PC-9 (cell line): Measurements from ENCODE around the gene SLMAP. TPM values are rescaled to one million over a fixed set of nuclear protein-coding genes. Genes with fewer than 3 reads are reported as not detected.

Experiments used
- BruUV-seq: library from RNA; stranded (reverse); fragments of 400-500 nt; replicated peaks from 2 replicates; lab custom pipeline; 2021; lab: Mats Ljungman, UMichigan
- CTCF ChIA-PET: fragments of 300-600 bp; sonication (Branson Sonifier 250); formaldehyde crosslinking; loops from one replicate; lab custom pipeline; 2022; ENCODE audit warnings: antibody characterized with exemption; lab: Charles Lee
- POLR2A ChIA-PET: fragments of 300-600 bp; sonication (Branson Sonifier 250); formaldehyde crosslinking; loops from one replicate; lab custom pipeline; 2022; ENCODE audit warnings: antibody characterized with exemption; ENCODE audit not compliant: unreplicated experiment; lab: Charles Lee
- DNase-seq, 2 experiments: peaks; one replicate each; pipeline versions ENCODE4 v3.0.0 to v3.0.0-alpha.2; 2015 to 2022; ENCODE audit warnings: mixed read lengths in 1 of 2
- H2AFZ ChIP-seq: fragments of 200-600 bp; sonication (generic); 2 replicates; pipeline ENCODE4 v1.8.1; 2017; ENCODE audit warnings: antibody characterized with exemption
- H3F3A ChIP-seq: fragments of 200-600 bp; sonication (generic); 2 replicates; pipeline ENCODE4 v1.8.1; 2017; ENCODE audit warnings: antibody characterized with exemption, mild to moderate bottlenecking, low read depth; ENCODE audit not compliant: insufficient read depth
- H3K27ac ChIP-seq: fragments of 200-600 bp; sonication (generic); 2 replicates; pipeline ENCODE4 v1.6.1; 2016; ENCODE audit warnings: mixed run types
- H3K27me3 ChIP-seq: fragments of 200-600 bp; sonication (generic); 2 replicates; pipeline ENCODE4 v1.6.1; 2016; ENCODE audit warnings: low read depth, mixed run types; ENCODE audit not compliant: insufficient read depth
- H3K36me3 ChIP-seq: fragments of 200-600 bp; sonication (generic); 2 replicates; pipeline ENCODE4 v1.6.1; 2016; ENCODE audit warnings: low read depth, mixed run types
- H3K4me1 ChIP-seq: fragments of 200-600 bp; sonication (generic); replicated peaks from 2 replicates; pipeline ENCODE4 v1.6.1; 2016; ENCODE audit warnings: mixed run types; ENCODE audit not compliant: insufficient read depth
- H3K4me2 ChIP-seq: fragments of 200-600 bp; sonication (generic); 2 replicates; pipeline ENCODE4 v1.6.1; 2017; ENCODE audit warnings: mixed run types
- H3K4me3 ChIP-seq: fragments of 200-600 bp; sonication (generic); 2 replicates; pipeline ENCODE4 v1.6.1; 2016; ENCODE audit warnings: mixed run types
- H3K79me2 ChIP-seq: fragments of 200-600 bp; sonication (generic); 2 replicates; pipeline ENCODE4 v1.6.1; 2017; ENCODE audit warnings: low read depth, mixed run types
- H3K9me2 ChIP-seq: fragments of 200-600 bp; sonication (generic); 2 replicates; pipeline ENCODE4 v1.8.1; 2017; ENCODE audit warnings: mild to moderate bottlenecking; ENCODE audit not compliant: insufficient read depth
- H3K9me3 ChIP-seq: fragments of 200-600 bp; sonication (generic); 2 replicates; pipeline ENCODE4 v1.8.1; 2016; ENCODE audit warnings: low read depth; ENCODE audit not compliant: insufficient read depth
- H4K20me1 ChIP-seq: fragments of 200-600 bp; sonication (generic); 2 replicates; pipeline ENCODE4 v1.8.1; 2017; ENCODE audit not compliant: insufficient read depth
- CTCF ChIP-seq: fragments of 200-600 bp; sonication (generic); conservative IDR thresholded peaks from 2 replicates; pipeline ENCODE4 v1.6.1; 2017; ENCODE audit warnings: mixed run types, antibody characterized with exemption, mild to moderate bottlenecking, moderate library complexity
- EZH2 ChIP-seq: fragments of 200-600 bp; sonication (generic); IDR thresholded peaks from 2 replicates; pipeline ENCODE4 v1.8.0; 2017; ENCODE audit warnings: antibody characterized with exemption, low read depth
- intact Hi-C: fragments of 100-400 bp; cut with micrococcal nuclease; formaldehyde crosslinking; loops from one replicate; pipeline ENCODE4 v1.10.0; 2022; ENCODE audit not compliant: unreplicated experiment
- total RNA-seq: library from RNA; stranded (reverse); gene quantifications from 2 replicates; pipeline ENCODE4 v1.2.3, GENCODE V29; 2021

Gene SLMAP
- total RNA-seq, 1 experiment from 2014 or later, result 119 TPM

GRCh38 chr3:57796261-57796660 is 40.2 kb downstream of the SLMAP start:
- TF ChIP-seq EZH2, result no peak
- no peak for TF ChIP-seq CTCF
- no peaks in the 10 kb centered on the region for H3K9me2 ChIP-seq
- no peaks in the 10 kb centered on the region; the same call in 1 of the 2 replicates for H3K36me3 ChIP-seq
- H3F3A ChIP-seq, result peaks cover 14% of the 10 kb centered on the region; the same call in 1 of the 2 replicates
- no peak overlapping the region for H3K4me3 ChIP-seq
- H3K4me1 ChIP-seq, result peaks cover 40% of the 10 kb centered on the region
- DNase-seq, result no peak
- no peaks in the 10 kb centered on the region for H3K9me3 ChIP-seq
- peak overlapping the region; percentile 36; the same call in 1 of the 2 replicates for H3K4me2 ChIP-seq
- no peak overlapping the region for H2AFZ ChIP-seq
- ChIA-PET CTCF (no interaction called here), POLR2A (no interaction called here)
- H3K27me3 ChIP-seq, result no peaks in the 10 kb centered on the region
- H3K27ac ChIP-seq, result peak overlapping the region; percentile 67
- no peaks in the 10 kb centered on the region for H4K20me1 ChIP-seq
- peaks cover 93% of the 10 kb centered on the region for H3K79me2 ChIP-seq
- intact Hi-C loops, result no loop called here
- BruUV-seq, result no TSS peak

GRCh38 chr3:57797701-57798487 is 41.8 kb downstream of the SLMAP start:
- no TSS peak for BruUV-seq
- DNase-seq, result no peak
- Histone ChIP-seq H3K27ac (0 out of 2 replicates have a peak overlapping the region, but pooled peaks have one; percentile 12), H3K27me3 (no peaks in the 10 kb centered on the region), H4K20me1 (no peaks in the 10 kb centered on the region), H3K4me2 (no peak overlapping the region), H2AFZ (no peak overlapping the region), H3F3A (peaks cover 27% of the 10 kb centered on the region), H3K4me1 (peaks cover 48% of the 10 kb centered on the region), H3K9me3 (no peaks in the 10 kb centered on the region), H3K36me3 (no peaks in the 10 kb centered on the region; the same call in 1 of the 2 replicates), H3K9me2 (no peaks in the 10 kb centered on the region), H3K4me3 (no peak overlapping the region), H3K79me2 (peaks cover 97% of the 10 kb centered on the region)
- intact Hi-C loops, result no loop called here
- ChIA-PET POLR2A (no interaction called here), CTCF (no interaction called here)
- TF ChIP-seq EZH2, result no peak
- TF ChIP-seq CTCF, result no peak

GRCh38 chr3:57803647-57804081 is 47.6 kb downstream of the SLMAP start:
- Histone ChIP-seq H3K4me2 (peak overlapping the region; percentile 63), H3F3A (peaks cover 54% of the 10 kb centered on the region), H4K20me1 (no peaks in the 10 kb centered on the region), H3K27me3 (no peaks in the 10 kb centered on the region), H3K9me3 (no peaks in the 10 kb centered on the region), H3K27ac (peak overlapping the region; percentile 91), H3K36me3 (no peaks in the 10 kb centered on the region), H3K79me2 (peaks cover 90% of the 10 kb centered on the region), H2AFZ (no peak overlapping the region), H3K4me3 (no peak overlapping the region), H3K9me2 (no peaks in the 10 kb centered on the region), H3K4me1 (peaks cover 57% of the 10 kb centered on the region)
- intact Hi-C loops, result loop anchor here (2.0 kb wide), 1 partner anchor 47 kb away; the partner anchor contains the start of gene SLMAP
- DNase-seq, result peak; percentile 70 to 92
- TF ChIP-seq CTCF (no peak), EZH2 (no peak)
- POLR2A ChIA-PET, result interaction anchor here (0.6 to 0.7 kb wide), 2 partner anchors 111 to 113 kb away, joined by 3 to 4 read pairs; partner anchors contain the start of gene DENND6A
- CTCF ChIA-PET, result no interaction called here
- BruUV-seq, result no TSS peak
